HG03095 (cell line): ENCODE results near the gene FMC1.
"Not testable (repeated sequence)": the region's sequence is repeated elsewhere in the genome, so short reads cannot be mapped to it uniquely, and the experiment has no call there.

Experiments used
- ATAC-seq: cut with Tn5 transposase; IDR thresholded peaks from one replicate; pipeline ENCODE4 v1.9.1; 2021; ENCODE audit warnings: moderate library complexity; ENCODE audit not compliant: unreplicated experiment

FMC1 gene

DNA sequence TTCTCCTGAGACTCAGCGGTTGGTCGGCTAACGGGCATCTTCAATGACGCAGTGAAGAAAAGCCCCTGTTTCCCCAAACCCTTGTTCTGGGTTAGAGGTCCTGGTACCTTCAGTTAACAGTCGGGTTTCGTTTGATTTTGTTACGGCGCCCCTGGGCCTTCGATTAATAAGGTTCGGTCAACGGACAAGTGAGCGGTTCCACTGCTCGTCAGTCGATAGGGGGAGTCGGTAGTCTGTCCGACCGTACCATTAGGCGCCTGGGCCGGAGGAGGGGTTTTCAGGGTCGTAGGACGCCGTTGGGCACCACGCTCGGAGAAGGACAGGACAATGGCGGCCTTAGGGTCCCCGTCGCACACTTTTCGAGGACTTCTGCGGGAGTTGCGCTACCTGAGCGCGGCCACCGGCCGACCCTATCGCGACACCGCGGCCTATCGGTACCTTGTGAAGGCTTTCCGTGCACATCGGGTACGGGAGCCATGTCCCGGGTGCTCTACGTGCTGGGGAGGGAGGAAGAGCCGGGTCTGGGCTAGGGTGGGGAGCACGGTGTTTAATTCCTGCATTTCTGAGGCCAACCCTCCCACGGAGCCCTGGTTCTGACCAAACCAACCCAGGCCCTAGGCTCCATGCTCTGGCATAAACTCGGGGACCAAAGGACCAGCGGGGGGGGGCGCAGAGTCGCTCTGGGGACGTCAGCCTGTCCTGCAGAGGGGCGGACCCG is at the start of gene FMC1:
TSS of gene FMC1 (plus strand) at position 280 of the 718 bp plus-strand sequence. CDS start at position 328, 48 bp downstream.
- ATAC-seq: peak; percentile 52

DNA sequence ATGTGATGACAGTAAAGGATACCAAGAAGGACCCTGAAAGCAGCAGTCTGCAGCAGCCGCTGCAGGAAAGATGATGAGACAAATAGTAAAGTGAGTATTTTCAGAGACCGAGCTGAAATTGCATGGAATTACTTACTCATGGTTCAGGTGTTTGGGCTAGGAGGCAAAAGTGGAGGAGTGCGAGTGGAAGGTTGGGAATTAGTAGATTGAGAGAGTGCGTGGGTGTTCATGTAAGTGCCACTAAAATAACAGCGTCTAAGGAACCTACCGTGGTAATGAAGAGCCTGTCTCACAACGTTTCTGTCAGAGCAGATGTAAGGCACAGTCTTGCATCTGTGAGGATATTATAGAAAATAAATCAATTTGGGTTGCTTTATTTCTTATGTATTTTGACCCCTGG is 48.3 kb upstream of the FMC1 start:
- ATAC-seq: no peak

GRCh38 chr7:139293534-139293933 is 47.6 kb upstream of the FMC1 start:
- ATAC-seq: no peak

GRCh38 chr7:139294241-139294640 is 46.9 kb upstream of the FMC1 start:
- no peak for ATAC-seq

DNA sequence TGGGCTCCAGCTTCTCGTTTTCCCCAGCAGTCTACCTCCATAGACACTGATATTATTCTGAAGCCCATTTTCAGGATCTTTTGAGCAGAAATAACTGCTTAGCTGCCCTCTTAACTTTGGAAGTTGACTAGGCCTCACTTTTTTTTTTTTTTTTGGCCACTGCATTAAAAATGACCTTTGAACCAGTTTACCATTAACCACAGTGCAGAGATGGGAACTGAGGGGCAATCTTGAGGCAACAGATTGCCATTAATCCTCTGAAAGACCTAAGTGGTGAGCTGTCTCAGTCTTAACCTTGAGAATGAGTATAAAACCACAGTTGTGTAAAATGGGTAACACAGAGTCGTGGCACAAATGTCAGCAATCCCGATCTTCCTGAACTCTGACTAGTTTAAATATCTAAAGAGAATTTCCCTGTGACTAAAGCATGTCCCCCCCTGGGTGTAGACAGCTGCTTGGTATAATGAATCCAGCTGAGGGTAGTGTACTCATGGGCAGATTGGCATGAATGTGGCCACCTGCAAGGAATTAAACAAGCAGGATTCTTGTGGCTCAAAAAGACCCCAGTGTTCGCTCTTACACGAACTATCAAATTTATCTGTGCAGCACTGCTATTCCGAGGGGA is 46.1 kb upstream of the FMC1 start:
- ATAC-seq: no peak

GRCh38 chr7:139297795-139298194 is 43.3 kb upstream of the FMC1 start:
- ATAC-seq: no peak

DNA sequence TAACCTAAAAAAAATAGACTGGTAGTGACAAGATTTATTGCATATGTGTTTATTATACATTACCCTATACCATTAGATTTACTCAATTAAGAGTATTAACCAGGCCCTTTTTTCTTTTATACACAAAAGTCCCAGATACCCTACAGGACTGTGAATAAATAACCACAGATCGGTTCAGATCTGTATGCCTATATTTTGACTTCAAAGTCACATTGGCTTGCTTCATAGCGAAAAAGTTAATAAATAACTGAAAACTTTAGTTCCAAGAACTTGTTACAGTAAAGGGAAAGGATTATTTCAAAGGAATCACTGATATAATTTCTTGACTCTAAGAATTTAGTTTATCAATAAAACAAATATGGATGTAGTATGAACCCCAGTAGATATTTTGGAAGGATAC is 41.8 kb upstream of the FMC1 start:
- ATAC-seq: no peak

DNA sequence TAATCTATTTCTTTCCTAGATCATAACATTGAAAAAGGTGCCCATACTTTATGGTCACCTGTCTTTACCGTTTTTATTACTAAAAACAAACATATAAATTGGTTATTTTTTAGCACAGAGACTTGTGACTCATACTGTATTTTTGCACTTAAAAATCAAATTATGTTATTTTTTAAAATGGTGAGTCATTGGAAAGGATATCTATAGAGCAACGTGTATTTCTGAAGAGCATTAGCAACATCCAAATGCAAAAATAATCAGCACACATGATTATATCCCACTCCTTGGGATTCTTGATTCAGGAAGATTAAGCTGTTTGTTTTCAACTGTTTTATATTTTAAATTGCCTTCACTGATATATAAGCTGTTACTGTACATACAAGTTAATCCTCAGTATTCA is 40.7 kb upstream of the FMC1 start:
- no peak for ATAC-seq

DNA sequence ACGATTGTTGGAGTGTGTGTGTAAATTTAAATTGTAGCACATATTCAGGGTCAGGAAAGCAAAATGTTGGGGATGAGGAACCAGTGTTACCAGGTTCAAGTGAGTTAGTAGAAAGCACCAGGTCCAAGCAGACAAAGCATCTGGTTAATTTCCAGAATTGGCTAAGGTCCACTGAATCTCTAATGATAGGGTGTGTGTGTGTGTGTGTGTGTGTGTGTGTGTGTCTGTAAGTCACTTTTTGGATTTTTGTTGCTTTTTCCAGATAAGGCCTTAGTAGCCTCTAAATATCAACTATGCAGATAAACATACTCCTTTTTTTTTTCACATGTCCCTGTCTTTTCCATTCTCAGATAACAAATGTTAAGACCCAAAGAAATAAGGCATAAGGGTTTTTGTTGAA is 36.6 kb upstream of the FMC1 start:
- no peak for ATAC-seq

DNA sequence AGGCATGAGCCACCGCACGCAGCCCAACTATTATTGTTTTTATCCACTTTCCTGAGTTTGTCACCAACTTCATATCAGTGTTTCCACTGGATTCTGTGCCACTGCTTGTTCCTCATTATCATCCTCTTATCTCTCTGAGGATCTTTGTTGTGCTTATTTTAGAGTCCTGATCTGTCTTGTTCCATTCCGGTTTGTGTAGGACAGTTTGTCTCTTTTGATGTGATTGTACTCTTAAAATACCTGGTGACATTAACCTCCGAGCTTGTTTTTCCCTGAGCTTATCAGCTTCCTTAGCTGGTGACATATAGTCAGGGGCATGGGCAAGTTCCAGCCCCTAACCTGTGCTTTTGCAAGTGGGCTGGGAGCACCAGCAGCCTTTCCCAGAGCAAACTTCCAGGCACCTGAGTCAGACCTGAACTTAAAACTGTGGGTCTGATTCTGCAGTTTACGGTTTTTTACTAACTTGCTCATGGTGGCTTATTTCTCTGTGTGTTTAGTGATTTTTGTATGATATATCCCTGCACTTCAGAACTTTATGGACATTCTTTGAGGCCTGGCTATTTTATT is 23.1 kb upstream of the FMC1 start:
- no peak for ATAC-seq

GRCh38 chr7:139321071-139321745 is 19.9 kb upstream of the FMC1 start:
- ATAC-seq: no peak

- ATAC-seq: not testable (repeated sequence)
Observed at GRCh38 chr7:139324709-139325108, 16.4 kb upstream of the FMC1 start.

GRCh38 chr7:139328375-139328774 is 12.8 kb upstream of the FMC1 start:
- ATAC-seq: no peak

- ATAC-seq: no peak
Observed at GRCh38 chr7:139329119-139329518, 12.0 kb upstream of the FMC1 start.

- ATAC-seq: no peak
Observed at GRCh38 chr7:139330333-139331030, 10.7 kb upstream of the FMC1 start.

GRCh38 chr7:139332697-139333359 is 8.3 kb upstream of the FMC1 start:
- no peak for ATAC-seq

DNA sequence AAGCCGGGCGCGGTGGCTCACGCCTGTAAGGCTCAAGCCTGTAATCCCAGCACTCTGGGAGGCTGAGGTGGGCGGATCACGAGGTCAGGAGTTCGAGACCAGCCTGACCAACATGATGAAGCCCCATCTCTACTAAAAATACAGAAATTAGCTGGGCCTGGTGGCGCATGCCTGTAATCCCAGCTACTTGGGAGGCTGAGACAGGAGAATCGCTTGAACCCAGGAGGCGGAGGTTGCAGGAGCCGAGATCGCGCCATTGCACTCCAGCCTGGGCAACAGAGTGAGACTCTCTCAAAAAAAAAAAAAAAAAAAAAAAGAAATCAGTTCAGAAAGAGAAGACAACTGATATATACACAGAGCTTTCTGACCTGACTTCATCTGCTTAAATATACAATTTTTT is 7.7 kb upstream of the FMC1 start:
- not testable (repeated sequence) for ATAC-seq

DNA sequence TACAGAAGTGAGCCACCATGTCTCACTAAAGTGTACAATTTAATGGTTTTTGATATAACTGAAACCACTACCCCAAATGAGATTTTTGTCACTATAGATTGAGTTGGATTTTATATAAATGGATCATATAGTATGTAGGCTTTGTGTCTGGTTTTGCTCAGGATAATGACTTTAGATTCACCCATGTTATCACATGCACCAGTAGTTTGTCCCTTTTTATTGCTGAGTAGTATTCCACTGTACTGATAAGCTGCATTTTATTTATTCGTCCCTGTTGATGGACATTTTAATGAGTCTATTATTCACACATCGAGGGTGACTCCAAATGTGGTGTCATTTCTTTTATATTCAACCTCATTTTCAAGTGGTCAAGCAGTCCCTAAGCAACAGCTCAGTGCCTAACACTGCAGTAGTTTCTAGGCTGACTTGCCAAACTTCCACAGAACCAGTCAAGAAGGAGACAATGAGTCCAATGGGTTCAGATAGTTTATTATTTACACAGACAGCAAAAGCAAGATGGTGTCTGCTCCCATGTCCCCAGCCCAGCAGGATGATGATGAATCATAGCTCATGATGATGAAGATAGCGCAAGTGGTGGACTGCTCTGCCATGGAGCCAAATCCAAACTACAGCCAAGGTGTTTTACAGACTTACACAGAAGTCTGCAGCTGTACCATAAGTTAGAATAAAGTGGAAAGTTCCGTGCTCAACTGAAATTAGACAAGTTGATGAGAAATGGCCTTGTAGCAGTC is 6.6 kb upstream of the FMC1 start:
- ATAC-seq: no peak

DNA sequence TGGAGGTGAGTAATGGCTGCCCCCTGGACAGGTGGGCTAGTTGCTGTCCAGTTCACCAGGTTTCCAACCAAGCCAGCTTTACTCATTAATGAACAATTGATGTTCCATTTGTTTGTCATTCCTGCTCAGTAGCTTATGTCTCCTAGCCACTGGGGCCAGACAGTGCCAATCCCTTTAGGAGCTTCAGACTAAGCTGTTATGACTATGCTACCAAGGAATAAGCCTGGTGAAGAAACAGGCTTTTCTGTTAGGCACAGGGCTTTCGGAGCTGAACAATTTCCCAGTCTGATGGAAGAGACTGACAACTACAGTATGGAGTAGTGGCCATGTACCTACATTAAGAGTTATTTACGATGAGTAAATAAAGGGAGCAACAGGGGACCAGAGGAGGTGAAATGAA is 2.1 kb upstream of the FMC1 start:
- ATAC-seq: no peak

- no peak for ATAC-seq
Observed at GRCh38 chr7:139339698-139340036, 1.5 kb upstream of the FMC1 start.
